Activated CD4-positive, alpha-beta T cell treated with anti-CD3 and anti-CD28 coated beads, Interleukin-2, amount 50 U/mL, for 24 hours (primary cell): Measurements from ENCODE around the gene STK10.
"Not testable (repeated sequence)": the region's sequence is repeated elsewhere in the genome, so short reads cannot be mapped to it uniquely, and the experiment has no call there.

ENCODE experiments used
- DNase-seq, 2 donors: peaks; one replicate each; pipeline ENCODE4 v3.0.0-alpha.2; 2020; ENCODE audit warnings: low read depth in 1 of 2, low spot score in 1 of 2

Gene STK10

DNA sequence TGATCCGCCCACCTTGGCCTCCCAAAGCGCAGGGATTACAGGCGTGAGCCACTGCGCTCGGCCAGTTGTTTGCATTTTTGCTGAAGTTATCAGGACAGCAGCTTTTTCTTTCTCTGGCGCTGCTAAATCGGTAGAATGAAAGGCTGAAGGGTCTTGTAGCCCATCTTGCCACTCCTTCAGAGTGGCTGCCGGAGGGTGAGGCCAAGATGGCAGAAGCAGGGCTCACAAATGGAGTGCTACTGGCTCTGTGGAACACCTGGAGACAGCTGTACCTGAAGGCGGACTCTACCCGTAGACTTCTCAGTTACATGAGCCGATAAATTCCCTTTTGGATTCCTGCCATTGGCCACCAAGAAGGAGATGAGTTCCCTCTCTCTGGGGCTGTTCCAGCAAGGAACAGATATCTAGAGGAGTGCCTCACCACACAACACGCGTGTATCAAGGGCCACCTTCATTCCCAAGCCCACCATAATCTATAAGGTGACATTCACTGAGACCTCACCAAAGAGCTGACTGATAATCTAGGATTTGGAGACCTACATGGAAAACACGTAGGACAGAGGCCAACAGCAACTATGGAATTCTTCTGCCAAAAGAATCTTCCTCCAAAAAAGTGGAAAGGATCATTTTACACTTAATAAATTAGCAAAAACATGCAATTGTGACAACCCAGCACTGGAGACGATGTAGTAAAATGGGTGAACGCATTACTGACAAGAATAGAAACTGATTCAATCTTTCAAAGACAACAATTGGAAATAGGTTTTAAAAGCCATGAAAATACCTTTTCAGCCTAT is 21.8 kb downstream of the STK10 start:
- DNase-seq, result no peak

DNA sequence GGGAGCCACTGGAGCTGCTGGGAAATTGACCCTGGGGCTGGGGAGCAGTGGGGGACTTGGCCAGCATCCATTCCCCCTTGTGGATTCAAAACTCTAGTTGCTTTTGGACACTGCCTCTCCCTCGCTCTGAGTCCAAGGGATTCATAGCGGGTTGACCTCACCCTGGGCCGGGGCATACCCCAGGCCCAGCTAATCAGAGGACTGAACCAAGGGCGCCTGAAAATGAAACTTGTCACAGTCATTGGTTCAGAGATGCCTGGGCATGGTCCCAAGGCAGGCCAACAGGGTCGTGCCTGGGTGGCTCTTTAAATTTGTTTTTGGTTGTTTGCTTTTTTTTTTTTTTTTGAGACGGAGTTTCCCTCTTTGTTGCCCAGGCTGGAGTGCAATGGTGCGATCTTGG is 22.6 kb downstream of the STK10 start:
- DNase-seq, result no peak

DNA sequence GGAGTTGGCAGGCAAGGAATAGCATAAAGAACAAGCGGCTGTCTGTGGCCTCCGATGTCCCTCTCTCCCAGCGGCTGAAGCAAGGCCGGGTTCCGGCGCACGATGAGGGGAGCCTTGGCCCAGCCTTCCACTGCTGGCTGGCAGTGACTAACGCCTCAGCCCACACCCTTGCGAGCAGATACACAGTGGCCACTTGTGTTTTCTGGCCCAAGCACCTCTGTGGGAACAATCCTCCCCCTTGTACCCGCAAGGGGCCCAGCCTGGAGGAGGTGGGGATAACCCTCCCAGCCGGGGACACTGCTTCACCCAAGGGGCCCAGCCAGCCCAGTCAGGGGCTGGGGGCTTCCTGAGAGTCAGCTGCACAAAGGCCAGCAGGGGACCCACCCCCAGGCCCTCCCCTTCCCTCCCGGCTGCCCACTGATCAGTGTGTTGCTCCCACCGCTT is 23.2 kb downstream of the STK10 start:
- DNase-seq, result no peak

DNA sequence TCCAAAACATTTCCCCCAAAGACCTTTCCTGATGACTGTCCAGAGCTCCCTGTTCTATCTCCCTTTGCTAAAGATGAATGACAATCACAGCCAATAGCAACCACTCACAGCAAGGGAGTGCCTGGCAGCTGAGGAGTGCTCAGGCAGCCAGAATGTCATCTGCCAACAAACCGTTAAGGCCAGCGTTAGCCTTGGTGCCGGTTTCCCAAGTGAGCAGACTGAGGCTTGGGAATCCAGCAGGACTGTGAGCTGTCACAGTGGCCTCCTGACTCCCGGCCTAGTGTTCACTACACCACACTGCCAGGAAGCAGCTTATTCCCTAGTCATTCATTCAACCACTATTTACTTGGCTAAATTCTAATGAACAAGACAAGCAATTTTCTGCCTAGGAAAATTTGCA is 24.7 kb downstream of the STK10 start:
- no peak for DNase-seq

DNA sequence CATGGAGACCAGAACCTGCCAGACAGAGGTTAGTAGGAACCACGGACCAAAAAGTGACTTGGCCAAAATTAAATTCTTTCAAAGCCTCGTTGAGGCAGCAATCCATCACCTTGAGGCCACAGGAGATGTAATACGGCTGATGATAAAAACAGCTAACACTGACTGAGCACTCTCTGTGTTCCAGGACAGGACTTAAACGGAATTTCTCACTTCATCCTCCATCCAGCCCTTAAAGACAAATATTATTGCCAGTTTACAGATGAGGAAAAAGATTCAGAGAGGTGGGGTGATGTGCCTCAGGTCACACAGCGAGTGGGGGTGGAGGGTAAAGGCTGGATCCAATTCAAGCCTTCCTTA is 25.1 kb downstream of the STK10 start:
- DNase-seq, result no peak

DNA sequence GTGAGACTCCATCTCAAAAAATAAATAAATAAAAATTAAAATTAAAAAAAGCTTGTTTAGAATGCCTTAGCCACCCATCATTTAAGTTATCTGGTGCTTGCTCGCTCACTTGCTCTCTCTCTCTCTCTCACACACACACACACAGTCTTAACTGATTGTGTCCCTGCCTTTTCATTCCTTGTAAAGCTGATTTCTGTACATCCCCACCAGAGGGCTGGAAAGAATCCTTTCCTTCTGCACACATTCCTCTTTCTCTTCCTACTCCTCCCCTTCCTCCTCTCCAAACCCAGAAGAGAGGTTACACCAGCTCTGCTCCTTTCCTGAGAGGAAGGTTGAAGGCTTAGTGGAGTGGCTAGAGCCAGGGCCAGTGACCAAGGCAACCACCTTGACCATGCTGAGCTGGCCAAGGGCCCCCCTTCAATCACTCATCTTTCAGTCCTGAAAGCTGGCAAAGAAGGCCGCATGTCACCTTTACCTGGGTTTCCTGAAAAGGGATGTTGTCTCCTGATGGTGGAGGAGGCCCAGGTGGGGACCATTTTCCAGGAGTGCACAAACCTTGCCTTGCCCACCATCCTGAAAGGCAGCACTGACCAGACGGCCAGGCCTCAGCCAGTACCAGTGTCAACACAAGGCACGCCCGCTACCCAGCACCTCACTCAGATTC is 25.6 kb downstream of the STK10 start:
- DNase-seq, result no peak

DNA sequence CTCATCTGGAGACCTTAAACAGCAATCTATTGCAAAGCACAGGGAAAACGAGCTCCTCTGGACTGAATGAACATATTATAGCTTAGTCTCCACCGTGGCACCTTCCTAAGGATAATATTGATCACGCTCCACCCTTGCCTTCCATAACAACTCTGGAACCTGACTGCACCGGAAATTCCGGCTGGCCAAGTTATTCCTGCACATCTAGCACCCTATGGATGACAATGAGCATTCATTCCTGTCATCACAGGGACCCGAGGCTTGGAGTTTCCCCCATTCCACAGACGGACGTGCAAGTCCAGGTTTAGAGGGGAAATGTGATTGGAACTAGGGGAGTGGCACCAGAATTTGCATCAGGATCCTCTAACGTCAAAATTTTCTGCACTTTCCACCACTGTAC is 27.5 kb downstream of the STK10 start:
- DNase-seq, result no peak

DNA sequence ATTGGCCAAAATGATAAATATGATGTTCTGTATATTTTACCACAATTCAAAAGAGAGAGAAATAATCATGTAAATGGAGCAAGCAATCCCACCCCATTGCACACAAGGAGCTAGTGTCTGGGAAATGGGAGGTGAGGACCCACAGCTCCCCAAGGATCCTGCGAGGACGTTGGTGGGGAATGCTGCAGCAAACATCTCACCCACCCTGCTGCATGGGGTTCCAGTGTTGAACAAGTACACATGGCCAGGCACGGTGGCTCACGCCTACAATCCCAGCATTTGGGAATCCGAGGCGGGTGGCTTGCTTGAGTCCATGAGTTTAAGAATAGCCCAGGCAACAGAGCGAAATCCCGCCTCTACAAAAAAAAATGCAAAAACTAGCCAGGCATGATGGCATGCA is 29.0 kb downstream of the STK10 start:
- DNase-seq, result no peak

DNA sequence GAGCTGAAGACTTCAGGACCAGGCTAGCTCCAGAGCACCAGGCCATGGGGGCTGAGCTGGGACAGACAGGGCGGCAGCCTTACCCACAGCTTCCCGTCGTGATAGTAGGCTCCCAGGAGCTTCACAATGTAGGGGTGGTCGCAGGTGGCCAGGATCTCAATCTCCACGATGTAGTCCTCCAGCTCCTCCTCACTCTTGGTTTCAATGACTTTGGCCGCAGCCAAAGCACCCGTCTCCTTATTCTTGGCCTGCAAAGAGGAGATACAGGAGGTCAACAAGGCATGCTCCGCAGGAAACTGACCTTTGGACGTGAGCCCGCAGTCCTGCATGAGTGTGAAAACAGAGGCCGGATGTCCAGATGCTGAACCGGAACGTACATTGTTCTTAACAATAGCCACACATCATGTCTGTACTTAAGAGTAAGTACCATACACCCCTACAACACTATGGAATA is 31.5 kb downstream of the STK10 start:
- no peak for DNase-seq

DNA sequence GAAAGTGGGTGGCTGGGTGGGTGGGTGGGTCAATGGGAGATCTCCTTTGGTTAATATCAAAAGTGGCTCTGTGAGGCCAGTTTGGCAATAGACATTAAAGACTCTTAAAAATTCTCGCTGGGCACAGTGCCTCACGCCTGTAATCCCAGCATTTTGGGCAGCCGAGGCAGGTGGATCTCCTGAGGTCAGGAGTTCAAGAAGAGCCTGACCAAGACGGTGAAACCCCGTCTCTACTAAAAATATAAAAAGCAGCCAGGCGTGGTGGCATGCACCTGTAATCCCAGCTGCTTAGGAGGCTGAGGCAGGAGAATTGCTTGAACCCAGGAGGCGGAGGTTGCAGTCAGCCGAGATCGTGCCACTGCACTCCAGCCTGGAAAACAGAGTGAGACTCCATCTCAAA is 32.9 kb downstream of the STK10 start:
- DNase-seq, result not testable (repeated sequence)

DNA sequence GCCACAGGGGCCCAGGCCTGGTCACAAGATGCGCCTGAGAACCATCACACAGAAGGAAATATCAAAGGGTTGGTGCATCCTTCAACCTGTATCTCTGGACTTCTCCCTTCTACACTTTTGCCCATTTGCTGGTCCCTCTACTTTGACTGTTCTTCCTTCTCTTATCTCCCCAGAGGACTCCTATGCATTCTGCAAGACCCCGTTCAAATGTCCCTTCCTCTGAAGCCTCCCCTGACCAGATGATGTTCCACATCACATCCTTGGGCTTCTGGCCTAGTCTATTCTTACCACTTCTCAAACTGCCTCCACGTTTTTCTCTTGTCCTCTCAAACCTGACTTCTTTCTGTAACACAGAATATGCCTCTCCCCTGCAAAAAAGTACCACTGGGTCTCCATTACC is 34.3 kb downstream of the STK10 start:
- DNase-seq, result no peak

DNA sequence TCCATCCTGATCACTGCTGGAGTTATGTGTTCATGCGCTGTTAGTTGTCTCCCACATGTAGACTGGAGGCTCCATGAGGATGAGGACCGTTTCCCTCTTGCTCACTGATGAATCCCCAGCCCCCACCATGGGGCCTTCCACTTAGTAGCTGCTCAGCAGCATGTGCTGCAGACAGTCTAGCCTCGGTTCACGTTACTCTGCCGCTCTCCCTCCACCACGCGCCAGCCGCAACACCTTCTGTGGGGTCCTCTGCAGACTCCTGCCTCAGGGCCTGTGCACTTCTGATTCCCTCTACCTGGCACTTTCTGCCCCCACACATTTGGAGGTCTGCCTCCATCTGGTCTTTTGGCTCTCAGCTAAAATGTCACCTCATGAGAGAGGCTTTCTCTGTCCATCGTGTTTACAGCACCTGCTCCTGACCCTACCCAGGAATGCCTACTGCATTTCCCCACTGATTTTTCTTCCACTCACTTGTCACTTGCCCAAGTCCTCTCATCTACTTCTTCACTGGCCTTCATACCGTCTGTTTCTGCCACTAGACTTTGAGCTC is 36.3 kb downstream of the STK10 start:
- no peak for DNase-seq

DNA sequence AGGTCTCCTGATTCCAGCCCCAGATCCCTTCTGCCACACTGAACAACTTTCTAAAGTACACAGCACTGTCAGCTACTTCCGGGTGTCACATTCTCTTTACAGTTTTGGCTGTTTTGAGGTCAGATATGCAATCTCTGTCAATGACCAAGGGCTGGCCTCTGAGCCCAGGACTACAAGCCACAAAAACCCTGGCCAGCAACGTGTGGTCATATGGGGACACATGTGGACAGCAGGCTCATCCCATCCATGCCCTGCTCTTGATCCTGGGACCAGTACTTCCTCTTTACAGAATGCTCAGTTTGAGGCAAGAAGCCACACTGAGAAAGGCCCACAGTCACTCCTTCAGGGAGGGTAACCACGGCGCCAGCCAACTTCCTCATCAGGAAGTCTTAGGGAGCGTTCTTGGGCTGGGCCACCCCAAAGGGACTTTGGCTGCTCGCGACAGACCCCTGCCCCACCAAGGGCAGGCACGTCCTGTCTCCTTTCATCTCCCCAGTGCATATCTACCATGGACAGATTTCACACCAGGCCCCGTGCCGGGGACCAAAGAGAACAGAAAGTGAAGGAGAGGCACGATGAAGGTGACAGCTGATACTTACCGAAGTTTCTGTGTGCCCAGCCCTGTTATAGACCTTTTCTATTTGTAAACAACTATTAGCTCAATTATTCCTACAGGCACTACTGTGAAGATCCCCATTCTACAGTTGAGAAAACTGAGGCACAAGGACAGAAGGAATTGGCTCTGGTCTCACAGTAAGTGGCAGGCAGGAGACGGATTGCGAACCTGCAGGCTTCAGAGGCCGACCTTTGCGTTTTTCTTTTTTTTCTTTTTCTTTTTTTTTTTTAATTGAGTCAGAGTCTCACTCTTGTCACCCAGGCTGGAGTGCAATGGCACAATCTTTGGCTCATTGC is 37.3 kb downstream of the STK10 start:
- no peak for DNase-seq

DNA sequence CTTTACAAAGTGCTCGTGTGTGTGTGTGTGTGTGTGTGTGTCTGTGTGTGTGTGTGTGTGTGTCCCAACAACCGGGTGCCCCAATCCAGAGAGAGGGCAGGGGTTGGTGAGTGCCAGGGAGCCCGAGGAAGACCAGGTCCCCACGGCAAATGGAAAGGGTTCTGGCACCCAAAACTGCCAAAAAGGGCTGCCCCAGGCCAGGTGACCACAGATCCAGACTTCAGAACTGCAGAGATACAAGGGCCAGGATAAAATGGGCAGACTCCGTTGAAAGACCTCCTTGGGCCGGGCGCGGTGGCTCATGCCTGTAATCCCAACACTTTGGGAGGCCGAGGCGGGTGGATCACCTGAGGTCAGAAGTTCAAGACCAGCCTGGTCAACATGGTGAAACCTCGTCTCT is 38.5 kb downstream of the STK10 start:
- DNase-seq, result not testable (repeated sequence)

DNA sequence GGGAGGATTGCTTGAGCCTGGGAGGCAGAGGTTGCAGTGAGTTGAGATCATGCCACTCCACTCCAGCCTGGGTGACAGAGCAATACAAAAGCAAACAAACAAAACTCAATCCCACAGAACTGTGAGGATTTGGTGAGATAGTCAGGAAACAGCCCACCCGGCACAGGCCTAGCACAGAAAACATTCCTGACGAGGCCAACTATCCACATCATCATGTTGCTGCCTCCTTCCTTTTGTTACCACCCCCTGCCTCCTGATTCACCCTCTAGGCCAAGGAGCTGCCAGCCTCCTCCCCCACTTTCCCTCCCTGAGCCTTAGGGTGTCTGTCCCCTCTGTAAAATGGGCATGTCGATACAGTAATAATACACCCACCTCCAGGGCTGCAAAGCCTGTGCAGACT is 39.0 kb downstream of the STK10 start:
- no peak for DNase-seq

DNA sequence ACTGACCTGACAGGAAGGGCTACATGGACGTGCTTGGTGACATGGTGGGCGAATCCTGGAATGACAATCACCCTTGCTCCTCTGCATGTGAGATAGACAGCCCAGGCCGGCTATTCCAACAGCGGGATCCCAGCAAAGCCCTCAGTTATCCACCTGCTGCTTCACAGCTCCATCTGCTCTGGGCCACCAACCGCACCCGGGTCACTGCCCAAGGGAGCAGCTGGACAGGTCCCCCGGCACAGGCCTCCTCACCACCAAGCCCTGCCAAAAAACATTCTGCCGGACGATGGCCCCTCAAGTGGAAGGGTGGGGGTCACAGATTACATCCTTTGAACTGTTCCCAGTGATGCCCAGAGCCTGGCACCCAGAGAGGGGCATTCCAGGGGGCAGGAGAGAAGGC is 39.6 kb downstream of the STK10 start:
- no peak for DNase-seq

DNA sequence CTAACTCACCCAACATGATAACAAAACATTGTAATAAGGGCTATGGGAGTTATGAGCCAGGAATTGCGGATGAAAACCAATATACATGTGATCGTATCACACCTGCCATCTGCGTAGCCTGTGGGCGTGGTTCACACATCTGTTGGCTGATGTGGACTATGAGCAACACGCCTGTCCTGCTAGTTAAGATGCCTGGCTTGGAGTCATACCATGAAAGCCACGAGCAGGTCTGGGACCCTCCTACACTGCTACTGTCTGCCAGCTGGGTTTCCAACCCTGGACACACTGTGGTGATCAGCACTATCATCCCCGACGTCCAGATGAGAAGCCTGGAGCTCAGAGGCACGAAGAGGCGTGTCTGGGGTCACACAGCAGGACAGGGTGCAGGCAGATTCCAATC is 40.2 kb downstream of the STK10 start:
- DNase-seq, result no peak

DNA sequence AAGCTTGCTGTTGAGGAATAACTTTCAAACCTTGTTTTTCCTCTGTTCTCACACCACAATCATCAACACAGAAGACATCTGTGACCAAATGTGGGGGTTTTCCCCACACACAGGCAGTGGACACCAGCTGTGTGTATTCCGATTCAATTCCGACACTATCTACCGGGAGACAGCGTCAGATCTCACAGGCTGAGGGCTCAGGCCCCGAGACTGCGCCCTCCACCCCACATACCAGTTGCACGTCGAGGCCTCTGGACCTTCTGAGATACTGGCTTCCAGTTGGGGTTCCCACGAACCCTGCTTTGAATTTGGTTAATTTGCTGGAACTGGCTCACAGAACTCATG is 41.3 kb downstream of the STK10 start:
- no peak for DNase-seq

DNA sequence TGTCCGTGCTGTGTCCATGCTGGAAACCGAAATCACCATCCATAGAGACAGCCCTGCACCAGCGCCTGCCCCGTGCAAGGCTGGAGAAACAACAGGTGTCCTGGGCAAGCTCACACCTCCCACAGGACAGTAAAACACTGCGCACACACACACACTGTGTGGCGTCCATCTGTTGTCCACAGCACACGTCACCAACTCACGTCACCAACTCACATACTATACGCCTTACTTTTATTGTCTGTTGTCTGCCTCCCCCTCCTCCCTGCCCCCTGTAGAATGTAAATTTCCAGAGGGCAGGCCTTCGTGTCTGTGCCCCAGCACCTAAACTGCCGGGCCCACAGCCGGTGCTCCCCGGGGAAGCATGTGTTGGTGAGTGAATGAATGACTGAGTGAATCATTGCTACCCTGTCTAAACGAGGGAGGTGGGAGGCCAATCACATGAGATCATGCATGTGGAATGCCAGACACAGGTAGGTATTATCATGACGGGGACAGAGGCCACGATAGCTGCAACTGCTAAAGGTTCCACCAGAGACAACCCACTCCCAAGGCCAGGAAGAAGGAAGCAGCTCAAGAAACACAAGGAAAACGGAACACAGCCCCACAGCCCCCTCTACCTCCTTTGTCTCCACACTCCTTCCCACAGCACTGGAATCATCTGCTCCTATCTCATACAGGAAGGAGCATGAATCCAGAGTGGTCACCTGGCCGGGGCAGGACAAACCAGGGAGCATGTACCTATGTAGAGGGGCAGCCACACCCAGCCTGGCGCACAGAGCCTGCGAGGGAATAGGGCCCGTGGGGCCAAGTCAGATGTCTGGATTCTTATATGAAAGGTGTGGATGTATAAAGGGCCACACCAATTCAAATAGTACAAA is 41.9 kb downstream of the STK10 start:
- no peak for DNase-seq
